GM18508 (cell line): ENCODE measurements around the gene KIF21A.

Experiments used
- ATAC-seq: cut with Tn5 transposase; IDR thresholded peaks from one replicate; pipeline ENCODE4 v1.9.1; 2021; ENCODE audit warnings: moderate number of reproducible peaks; ENCODE audit not compliant: insufficient read depth, unreplicated experiment

The KIF21A gene

DNA sequence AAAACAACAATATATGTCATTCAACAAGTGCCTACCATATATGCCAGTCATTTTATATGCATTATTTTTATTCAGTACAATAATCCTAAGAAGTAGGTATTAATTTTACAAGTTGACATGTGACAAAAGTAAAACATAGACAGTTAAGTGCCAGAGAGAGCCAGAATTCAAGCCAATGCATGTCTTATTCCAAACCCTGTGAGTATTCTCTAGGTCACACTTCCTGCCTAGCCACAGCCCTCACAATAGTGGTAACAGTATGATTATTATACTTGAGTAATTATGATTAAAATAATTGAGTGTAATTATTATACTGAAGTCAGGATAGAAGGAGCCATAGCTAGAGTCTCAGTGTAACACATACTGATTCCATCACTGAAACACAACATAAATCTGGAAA lies 52.2 kb downstream of the KIF21A start:
- no peak for ATAC-seq

DNA sequence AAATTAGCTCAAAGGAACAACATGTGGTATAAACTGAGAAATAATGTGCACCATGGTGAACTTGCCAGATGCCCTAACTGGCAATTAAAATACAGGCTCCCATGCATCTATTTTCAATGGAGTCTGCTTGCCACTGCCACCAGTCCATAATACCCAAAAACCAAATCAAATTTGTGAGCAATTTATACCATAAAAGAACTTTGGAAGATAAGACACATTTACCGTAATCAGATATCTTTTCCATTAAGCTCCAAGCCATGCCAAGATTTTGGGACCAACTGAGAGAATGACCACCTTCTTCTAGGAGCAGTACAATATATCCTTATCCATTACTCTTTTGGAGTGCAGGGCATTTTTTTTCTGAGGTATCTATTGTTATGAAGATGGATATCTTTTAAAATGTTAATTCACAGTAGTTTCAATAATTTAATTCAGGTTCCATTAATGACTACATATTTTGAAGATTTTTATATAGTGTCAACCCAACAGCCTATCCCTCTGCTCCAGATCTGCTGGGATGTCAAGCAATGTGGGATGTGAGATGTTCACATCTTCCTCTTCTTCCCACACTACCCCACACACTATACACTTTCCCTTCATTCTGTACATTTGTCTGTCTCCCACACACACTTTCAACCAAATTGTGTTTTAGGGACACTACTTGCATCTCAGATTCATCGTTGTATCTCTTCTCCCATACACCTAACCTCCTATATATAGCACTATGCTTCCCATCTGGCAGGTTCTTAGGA lies 53.3 kb downstream of the KIF21A start:
- no peak for ATAC-seq

DNA sequence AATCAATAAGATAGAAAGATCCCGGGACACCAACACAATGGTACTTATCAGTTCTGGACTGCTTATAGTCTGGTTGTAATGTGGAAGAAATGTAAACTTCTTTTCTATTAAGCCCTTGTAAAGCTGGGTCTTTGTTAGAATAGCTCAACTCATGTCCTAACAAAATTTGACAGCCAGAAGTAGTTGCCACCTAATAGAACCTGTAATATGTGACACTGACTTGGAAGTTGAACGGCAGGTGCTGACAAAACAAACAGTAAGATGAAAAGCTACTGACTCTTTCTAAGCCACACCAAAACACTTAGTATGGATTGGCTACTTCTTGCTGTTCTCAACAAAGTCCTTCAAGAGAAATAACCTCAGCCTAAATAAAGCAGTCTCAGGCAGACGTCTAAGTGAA lies 56.6 kb downstream of the KIF21A start:
- ATAC-seq = no peak

DNA sequence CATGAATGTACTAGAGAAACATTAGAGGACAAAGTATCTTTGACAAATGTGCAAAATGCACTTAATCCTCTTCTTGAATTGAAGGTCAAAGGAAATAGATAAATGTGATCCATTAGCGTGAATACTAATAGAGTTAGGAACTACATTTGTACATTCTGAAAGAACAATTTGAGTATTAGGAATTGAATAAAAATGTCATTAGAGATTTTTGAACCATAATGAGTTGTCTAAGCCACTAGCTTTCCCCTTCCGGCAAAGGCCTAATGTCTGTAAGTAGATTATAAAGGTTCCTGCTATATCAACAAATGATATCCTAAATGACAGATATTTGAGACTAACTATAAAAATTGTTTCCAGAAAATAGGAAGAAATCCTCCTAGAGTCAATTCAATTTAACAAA lies 59.8 kb downstream of the KIF21A start:
- ATAC-seq = no peak

- ATAC-seq = no peak
These were observed 62.8 kb downstream of the KIF21A start for GRCh38 chr12:39380090-39380489.

- no peak for ATAC-seq
These were observed 64.6 kb downstream of the KIF21A start for GRCh38 chr12:39378341-39378740.

DNA sequence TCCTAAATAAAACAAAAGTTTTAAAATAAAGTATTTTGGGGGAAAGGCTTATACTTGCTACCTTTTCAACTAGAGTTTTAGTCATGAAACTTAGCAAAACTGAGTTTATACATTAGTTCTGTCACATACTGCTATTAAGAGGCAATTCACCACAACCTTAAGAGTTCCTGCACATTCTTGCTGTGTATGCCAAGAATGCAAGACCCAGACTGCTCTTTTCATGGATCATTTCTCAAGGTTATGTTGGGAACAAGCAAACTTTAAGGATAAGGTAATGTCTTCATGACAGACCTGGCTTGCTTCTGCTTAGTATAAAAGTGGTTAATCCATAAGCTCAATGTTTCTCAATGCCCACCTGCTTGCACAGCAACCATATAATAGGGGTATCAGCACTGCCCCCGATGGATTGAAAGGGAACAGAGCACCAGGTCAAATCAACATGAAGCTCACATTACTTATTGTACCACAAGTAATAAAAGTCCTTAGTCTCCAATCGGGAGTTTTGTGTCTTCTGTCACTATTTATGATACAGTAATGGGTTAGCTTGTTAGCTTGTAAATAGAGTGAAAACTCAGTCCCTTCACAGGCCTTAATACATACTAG lies 67.6 kb downstream of the KIF21A start:
- no peak for ATAC-seq

GRCh38 chr12:39372929-39373328 lies 70.0 kb downstream of the KIF21A start:
- ATAC-seq = peak; percentile 83

DNA sequence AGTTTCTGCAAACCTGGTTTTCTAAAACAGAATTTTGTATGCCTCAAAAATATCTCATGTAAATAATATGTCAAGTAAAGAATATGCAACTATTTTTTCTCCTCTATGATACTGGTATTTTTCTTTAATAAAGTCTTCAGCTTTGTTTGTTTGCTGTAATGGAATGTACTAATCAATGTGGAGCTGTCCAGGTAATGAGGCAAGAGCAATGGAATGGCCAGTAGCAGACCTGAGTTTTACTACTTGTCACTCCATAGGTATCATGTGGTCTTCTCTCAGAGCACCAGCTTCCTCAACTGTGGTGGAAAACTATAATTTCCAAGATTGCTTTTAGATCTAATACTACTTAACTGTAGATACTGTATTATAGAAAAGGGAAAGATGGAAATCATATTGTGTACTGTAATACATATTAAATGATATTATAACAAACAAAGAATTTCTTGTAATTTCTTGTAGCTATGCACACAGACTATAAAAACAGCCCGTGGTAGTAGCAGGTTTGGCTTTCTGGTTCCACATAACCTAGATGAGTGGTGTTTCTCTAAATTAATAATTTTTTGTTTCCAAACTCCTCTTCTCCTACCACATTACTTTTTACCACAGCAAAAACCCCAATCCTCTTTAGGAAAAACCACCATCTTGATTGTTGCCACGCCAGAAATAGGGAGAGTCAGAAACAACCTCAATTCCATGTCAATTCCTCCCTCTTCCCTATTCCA lies 70.6 kb downstream of the KIF21A start:
- no peak for ATAC-seq

DNA sequence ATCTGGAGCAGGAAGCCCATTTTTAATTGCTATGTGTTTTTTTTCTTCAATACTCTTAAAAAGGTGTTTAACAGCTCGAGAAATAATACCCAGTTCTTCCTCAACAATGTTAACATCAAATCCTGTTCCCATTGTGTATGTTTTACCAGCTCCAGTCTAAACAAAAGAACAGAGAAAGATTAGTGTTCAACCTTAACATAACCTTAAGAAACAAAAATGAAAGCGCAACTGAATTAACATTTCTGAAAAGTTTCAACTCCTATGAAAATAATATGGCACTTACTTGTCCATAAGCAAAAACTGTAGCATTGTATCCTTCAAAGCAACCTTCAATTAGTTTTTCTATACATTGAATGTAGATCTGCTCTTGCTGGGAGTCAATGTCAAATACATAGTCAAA lies 73.2 kb downstream of the KIF21A start:
- no peak for ATAC-seq

GRCh38 chr12:39368891-39369290 lies 74.0 kb downstream of the KIF21A start:
- no peak for ATAC-seq

GRCh38 chr12:39368096-39368495 lies 74.8 kb downstream of the KIF21A start:
- no peak for ATAC-seq

GRCh38 chr12:39367494-39367893 lies 75.4 kb downstream of the KIF21A start:
- no peak for ATAC-seq

GRCh38 chr12:39365364-39366001 lies 77.4 kb downstream of the KIF21A start:
- ATAC-seq = no peak

DNA sequence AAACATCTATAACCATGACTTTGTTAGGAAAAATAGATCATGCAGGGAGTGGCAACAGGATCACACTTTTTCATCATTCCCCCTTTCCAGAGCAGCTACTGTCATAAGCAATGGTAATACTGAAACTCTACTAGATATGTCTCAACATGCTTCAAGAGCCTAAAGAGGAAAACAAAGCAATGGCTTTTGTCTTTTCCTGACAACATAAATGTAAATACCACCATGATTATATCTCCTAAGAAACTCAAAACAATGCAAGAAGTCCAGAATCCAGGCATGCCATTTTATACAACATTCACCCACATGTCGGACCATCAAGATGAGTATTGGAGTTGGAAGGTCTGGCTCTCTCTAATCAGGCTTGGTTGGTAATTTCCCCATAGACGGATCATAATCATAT lies 78.7 kb downstream of the KIF21A start:
- no peak for ATAC-seq

- no peak for ATAC-seq
These were observed 83.3 kb downstream of the KIF21A start for GRCh38 chr12:39359645-39360044.

GRCh38 chr12:39357041-39357440 lies 85.9 kb downstream of the KIF21A start:
- ATAC-seq = no peak

GRCh38 chr12:39355841-39356240 lies 87.1 kb downstream of the KIF21A start:
- no peak for ATAC-seq

DNA sequence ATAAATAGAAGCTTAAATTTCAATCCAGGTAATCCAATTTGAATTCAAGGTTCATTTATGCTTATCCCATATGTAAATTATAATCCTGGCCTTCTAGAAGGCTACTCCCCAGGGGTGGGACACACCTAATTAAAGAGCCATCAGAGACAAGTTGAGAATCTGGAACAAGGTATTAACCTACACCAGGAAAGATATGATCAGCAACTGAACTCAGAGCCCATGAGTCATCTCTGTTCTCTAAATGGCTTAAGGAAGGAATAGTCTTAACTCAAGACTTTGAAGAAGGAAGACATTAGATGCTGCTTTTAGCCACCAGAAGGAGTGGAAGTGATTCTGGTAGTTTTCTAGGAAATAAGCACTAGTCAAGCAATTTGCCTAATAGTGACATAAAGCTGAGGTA lies 88.0 kb downstream of the KIF21A start:
- no peak for ATAC-seq

GRCh38 chr12:39352471-39353017 lies 90.4 kb downstream of the KIF21A start:
- ATAC-seq = no peak

DNA sequence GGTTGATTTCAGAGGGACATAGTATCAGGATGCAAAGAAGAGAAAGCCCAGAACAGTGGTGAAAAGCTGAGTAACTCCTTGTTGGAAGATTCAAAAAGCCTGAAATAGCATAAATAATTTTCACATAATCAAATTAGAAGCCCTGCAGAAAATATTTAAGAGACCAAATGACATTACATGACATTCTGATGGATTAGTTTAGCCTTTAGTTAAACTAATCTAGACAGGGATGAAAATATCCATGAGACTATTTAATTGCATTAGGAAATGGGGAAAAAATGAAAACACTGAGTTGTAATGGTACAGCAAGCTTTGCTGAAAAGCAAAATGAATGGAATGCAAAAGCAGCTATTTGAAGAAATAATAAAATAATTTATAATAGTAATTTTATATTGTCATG lies 91.8 kb downstream of the KIF21A start:
- ATAC-seq = no peak
